Measurements from ENCODE around the gene MILR1. TPM values are rescaled to one million over a fixed set of nuclear protein-coding genes. Genes with fewer than 3 reads are reported as not detected.

The MILR1 gene
- total RNA-seq, 1 experiment from 2014 or later: not detected

- TF ChIP-seq, protein P1, sequence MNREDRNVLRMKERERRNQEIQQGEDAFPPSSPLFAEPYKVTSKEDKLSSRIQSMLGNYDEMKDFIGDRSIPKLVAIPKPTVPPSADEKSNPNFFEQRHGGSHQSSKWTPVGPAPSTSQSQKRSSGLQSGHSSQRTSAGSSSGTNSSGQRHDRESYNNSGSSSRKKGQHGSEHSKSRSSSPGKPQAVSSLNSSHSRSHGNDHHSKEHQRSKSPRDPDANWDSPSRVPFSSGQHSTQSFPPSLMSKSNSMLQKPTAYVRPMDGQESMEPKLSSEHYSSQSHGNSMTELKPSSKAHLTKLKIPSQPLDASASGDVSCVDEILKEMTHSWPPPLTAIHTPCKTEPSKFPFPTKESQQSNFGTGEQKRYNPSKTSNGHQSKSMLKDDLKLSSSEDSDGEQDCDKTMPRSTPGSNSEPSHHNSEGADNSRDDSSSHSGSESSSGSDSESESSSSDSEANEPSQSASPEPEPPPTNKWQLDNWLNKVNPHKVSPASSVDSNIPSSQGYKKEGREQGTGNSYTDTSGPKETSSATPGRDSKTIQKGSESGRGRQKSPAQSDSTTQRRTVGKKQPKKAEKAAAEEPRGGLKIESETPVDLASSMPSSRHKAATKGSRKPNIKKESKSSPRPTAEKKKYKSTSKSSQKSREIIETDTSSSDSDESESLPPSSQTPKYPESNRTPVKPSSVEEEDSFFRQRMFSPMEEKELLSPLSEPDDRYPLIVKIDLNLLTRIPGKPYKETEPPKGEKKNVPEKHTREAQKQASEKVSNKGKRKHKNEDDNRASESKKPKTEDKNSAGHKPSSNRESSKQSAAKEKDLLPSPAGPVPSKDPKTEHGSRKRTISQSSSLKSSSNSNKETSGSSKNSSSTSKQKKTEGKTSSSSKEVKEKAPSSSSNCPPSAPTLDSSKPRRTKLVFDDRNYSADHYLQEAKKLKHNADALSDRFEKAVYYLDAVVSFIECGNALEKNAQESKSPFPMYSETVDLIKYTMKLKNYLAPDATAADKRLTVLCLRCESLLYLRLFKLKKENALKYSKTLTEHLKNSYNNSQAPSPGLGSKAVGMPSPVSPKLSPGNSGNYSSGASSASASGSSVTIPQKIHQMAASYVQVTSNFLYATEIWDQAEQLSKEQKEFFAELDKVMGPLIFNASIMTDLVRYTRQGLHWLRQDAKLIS (CRISPR knock-in tag; IDR thresholded peaks at IDR 0.05; ENCODE audit: borderline replicate concordance): no peak
- TF ChIP-seq, protein P2, sequence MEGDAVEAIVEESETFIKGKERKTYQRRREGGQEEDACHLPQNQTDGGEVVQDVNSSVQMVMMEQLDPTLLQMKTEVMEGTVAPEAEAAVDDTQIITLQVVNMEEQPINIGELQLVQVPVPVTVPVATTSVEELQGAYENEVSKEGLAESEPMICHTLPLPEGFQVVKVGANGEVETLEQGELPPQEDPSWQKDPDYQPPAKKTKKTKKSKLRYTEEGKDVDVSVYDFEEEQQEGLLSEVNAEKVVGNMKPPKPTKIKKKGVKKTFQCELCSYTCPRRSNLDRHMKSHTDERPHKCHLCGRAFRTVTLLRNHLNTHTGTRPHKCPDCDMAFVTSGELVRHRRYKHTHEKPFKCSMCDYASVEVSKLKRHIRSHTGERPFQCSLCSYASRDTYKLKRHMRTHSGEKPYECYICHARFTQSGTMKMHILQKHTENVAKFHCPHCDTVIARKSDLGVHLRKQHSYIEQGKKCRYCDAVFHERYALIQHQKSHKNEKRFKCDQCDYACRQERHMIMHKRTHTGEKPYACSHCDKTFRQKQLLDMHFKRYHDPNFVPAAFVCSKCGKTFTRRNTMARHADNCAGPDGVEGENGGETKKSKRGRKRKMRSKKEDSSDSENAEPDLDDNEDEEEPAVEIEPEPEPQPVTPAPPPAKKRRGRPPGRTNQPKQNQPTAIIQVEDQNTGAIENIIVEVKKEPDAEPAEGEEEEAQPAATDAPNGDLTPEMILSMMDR (IDR thresholded peaks at IDR 0.05): no peak
- no peak for TF ChIP-seq SOX15 (CRISPR knock-in tag; IDR thresholded peaks at IDR 0.05)
- no peak for TF ChIP-seq ZNF219 (CRISPR knock-in tag; IDR thresholded peaks at IDR 0.05; ENCODE audit: borderline replicate concordance)
- no peak for TF ChIP-seq ZNF671 (CRISPR knock-in tag; IDR thresholded peaks at IDR 0.05)
- TF ChIP-seq, protein P3, sequence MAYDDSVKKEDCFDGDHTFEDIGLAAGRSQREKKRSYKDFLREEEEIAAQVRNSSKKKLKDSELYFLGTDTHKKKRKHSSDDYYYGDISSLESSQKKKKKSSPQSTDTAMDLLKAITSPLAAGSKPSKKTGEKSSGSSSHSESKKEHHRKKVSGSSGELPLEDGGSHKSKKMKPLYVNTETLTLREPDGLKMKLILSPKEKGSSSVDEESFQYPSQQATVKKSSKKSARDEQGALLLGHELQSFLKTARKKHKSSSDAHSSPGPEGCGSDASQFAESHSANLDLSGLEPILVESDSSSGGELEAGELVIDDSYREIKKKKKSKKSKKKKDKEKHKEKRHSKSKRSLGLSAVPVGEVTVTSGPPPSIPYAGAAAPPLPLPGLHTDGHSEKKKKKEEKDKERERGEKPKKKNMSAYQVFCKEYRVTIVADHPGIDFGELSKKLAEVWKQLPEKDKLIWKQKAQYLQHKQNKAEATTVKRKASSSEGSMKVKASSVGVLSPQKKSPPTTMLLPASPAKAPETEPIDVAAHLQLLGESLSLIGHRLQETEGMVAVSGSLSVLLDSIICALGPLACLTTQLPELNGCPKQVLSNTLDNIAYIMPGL (CRISPR knock-in tag; IDR thresholded peaks at IDR 0.05): no peak
- no peak for TF ChIP-seq TP53 (CRISPR knock-in tag; IDR thresholded peaks at IDR 0.05)
- TF ChIP-seq TEAD1 (CRISPR knock-in tag; IDR thresholded peaks at IDR 0.05): no peak
These were observed 23.7 kb upstream of the MILR1 start (continued) for GRCh38 chr17:64425191-64425590.

DNA sequence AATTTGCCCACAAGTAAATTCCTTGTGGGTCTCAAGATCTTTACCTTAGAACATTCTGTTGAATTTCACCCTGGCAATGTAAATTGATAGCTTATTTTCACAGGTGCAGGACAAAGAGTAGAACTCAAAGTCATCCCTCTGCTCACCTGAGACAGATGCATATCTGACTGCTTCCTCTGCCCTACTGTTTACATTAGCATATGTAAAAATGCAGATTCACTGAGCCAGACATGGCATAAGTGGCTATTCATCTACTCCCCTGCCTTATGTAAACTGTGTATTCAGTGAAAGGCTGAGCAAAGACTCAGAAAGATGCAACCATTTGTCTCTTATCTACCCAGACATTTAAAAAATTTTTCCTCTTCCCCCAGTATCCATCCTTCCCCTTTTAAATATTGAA is 22.3 kb upstream of the MILR1 start:
- H3K4me3 Mint-ChIP-seq: no peak overlapping the region
- H3K9me3 Mint-ChIP-seq: peaks cover 39% of the 10 kb centered on the region
- DNase-seq (ENCODE audit: low spot score) (no peak), ATAC-seq (no peak)
- POLR2A ChIA-PET: interaction anchor here (1.3 kb wide), 1 partner anchor 79 kb away, joined by 3 read pairs; no protein-coding TSS in a partner anchor
- peaks cover 24% of the 10 kb centered on the region for H3K36me3 Mint-ChIP-seq
- no peak overlapping the region for H3K27ac Mint-ChIP-seq
- CTCF ChIA-PET: interaction anchor here (0.6 kb wide), 1 partner anchor 44 kb away, joined by 3 read pairs; no protein-coding TSS in a partner anchor
- H3K27me3 Mint-ChIP-seq (ENCODE audit: low read depth): peaks cover 3% of the 10 kb centered on the region; the same call in 1 of the 2 replicates
- no peaks in the 10 kb centered on the region for H3K4me1 Mint-ChIP-seq
- TF ChIP-seq IRF2 (CRISPR knock-in tag; IDR thresholded peaks at IDR 0.05; ENCODE audit: borderline replicate concordance, low read depth) (no peak), TCF7 (CRISPR knock-in tag; IDR thresholded peaks at IDR 0.05; ENCODE audit: low read depth) (no peak), RELA (CRISPR knock-in tag; IDR thresholded peaks at IDR 0.05; ENCODE audit: borderline replicate concordance) (no peak), ZNF416 (CRISPR knock-in tag; IDR thresholded peaks at IDR 0.05) (no peak), NR2C2 (CRISPR knock-in tag; IDR thresholded peaks at IDR 0.05) (no peak), ZBTB21 (CRISPR knock-in tag; IDR thresholded peaks at IDR 0.05; ENCODE audit: borderline replicate concordance) (no peak), FOXK1 (CRISPR knock-in tag; IDR thresholded peaks at IDR 0.05) (no peak), ELF4 (CRISPR knock-in tag; IDR thresholded peaks at IDR 0.05; ENCODE audit: low read depth) (no peak), CBFB (CRISPR knock-in tag; IDR thresholded peaks at IDR 0.05; ENCODE audit: low read depth) (no peak)
- TF ChIP-seq, protein P4, sequence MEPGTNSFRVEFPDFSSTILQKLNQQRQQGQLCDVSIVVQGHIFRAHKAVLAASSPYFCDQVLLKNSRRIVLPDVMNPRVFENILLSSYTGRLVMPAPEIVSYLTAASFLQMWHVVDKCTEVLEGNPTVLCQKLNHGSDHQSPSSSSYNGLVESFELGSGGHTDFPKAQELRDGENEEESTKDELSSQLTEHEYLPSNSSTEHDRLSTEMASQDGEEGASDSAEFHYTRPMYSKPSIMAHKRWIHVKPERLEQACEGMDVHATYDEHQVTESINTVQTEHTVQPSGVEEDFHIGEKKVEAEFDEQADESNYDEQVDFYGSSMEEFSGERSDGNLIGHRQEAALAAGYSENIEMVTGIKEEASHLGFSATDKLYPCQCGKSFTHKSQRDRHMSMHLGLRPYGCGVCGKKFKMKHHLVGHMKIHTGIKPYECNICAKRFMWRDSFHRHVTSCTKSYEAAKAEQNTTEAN (CRISPR knock-in tag; IDR thresholded peaks at IDR 0.05): no peak
- TF ChIP-seq, protein P2 (IDR thresholded peaks at IDR 0.05): no peak
- TF ChIP-seq, protein P5, sequence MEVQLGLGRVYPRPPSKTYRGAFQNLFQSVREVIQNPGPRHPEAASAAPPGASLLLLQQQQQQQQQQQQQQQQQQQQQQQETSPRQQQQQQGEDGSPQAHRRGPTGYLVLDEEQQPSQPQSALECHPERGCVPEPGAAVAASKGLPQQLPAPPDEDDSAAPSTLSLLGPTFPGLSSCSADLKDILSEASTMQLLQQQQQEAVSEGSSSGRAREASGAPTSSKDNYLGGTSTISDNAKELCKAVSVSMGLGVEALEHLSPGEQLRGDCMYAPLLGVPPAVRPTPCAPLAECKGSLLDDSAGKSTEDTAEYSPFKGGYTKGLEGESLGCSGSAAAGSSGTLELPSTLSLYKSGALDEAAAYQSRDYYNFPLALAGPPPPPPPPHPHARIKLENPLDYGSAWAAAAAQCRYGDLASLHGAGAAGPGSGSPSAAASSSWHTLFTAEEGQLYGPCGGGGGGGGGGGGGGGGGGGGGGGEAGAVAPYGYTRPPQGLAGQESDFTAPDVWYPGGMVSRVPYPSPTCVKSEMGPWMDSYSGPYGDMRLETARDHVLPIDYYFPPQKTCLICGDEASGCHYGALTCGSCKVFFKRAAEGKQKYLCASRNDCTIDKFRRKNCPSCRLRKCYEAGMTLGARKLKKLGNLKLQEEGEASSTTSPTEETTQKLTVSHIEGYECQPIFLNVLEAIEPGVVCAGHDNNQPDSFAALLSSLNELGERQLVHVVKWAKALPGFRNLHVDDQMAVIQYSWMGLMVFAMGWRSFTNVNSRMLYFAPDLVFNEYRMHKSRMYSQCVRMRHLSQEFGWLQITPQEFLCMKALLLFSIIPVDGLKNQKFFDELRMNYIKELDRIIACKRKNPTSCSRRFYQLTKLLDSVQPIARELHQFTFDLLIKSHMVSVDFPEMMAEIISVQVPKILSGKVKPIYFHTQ (CRISPR knock-in tag; IDR thresholded peaks at IDR 0.05): no peak
